ENCODE results near the gene ZNF736. TPM values are rescaled to one million over a fixed set of nuclear protein-coding genes. Genes with fewer than 3 reads are reported as not detected.
"Not testable (repeated sequence)": the region's sequence is repeated elsewhere in the genome, so short reads cannot be mapped to it uniquely, and the experiment has no call there.

Gene ZNF736
- total RNA-seq, 1 donor from 2014 or later, result 4.4 TPM

GRCh38 chr7:64320547-64321513 lies 7.1 kb downstream of the ZNF736 start:
- Mint-ChIP-seq H3K4me1 (ENCODE audit: low read depth, unreplicated experiment) (no peaks in the 10 kb centered on the region), H3K4me3 (ENCODE audit: unreplicated experiment) (no peak overlapping the region), H3K27ac (ENCODE audit: unreplicated experiment) (no peak overlapping the region), H3K9me3 (ENCODE audit: unreplicated experiment) (no peaks in the 10 kb centered on the region), H3K27me3 (ENCODE audit: low read depth, unreplicated experiment) (no peaks in the 10 kb centered on the region), H3K36me3 (ENCODE audit: low read depth, unreplicated experiment) (no peaks in the 10 kb centered on the region)
- DNase-seq (ENCODE audit: low read depth) (no peak), FAIRE-seq (no peak)
- Histone ChIP-seq H3K4me1 (ENCODE audit: insufficient read depth, low read length) (no peaks in the 10 kb centered on the region), H3K4me3 (ENCODE audit: insufficient read depth, low read depth, low read length) (no peak overlapping the region), H3K4me2 (ENCODE audit: low read length) (no peak overlapping the region), H3K36me3 (ENCODE audit: insufficient read depth, low read length) (no peaks in the 10 kb centered on the region), H3K9me3 (ENCODE audit: insufficient read depth, low read depth, low read length) (peaks cover 3% of the 10 kb centered on the region), H3K9ac (ENCODE audit: low read length) (no peak overlapping the region), H3K27ac (ENCODE audit: low read depth, low read length) (no peak overlapping the region), H3K27me3 (ENCODE audit: insufficient read depth, low read length) (no peaks in the 10 kb centered on the region), H4K20me1 (ENCODE audit: insufficient read depth, low read length) (no peaks in the 10 kb centered on the region), H2AFZ (ENCODE audit: low read depth, low read length) (no peak overlapping the region), H3K79me2 (ENCODE audit: insufficient read depth, low read length) (peaks cover 80% of the 10 kb centered on the region)
- TF ChIP-seq EZH2 (IDR thresholded peaks at IDR 0.05; ENCODE audit: insufficient read depth, low read length), result no peak
- TF ChIP-seq CTCF (IDR thresholded peaks at IDR 0.05; ENCODE audit: insufficient read depth, low read depth, low read length), result no peak

GRCh38 chr7:64324166-64324565 lies 10.4 kb downstream of the ZNF736 start:
- not testable (repeated sequence) for H3K27ac Mint-ChIP-seq (ENCODE audit: unreplicated experiment); H3K36me3 Mint-ChIP-seq (ENCODE audit: low read depth, unreplicated experiment); DNase-seq (ENCODE audit: low read depth); H3K9me3 Mint-ChIP-seq (ENCODE audit: unreplicated experiment); H3K4me1 Mint-ChIP-seq (ENCODE audit: low read depth, unreplicated experiment); H3K27me3 Mint-ChIP-seq (ENCODE audit: low read depth, unreplicated experiment); H3K9ac ChIP-seq (ENCODE audit: low read length); H2AFZ ChIP-seq (ENCODE audit: low read depth, low read length); H4K20me1 ChIP-seq (ENCODE audit: insufficient read depth, low read length); H3K4me2 ChIP-seq (ENCODE audit: low read length); H3K36me3 ChIP-seq (ENCODE audit: insufficient read depth, low read length); H3K27me3 ChIP-seq (ENCODE audit: insufficient read depth, low read length); H3K4me3 Mint-ChIP-seq (ENCODE audit: unreplicated experiment); H3K4me3 ChIP-seq (ENCODE audit: insufficient read depth, low read depth, low read length); H3K9me3 ChIP-seq (ENCODE audit: insufficient read depth, low read depth, low read length); H3K4me1 ChIP-seq (ENCODE audit: insufficient read depth, low read length); H3K27ac ChIP-seq (ENCODE audit: low read depth, low read length); FAIRE-seq
- peaks cover 73% of the 10 kb centered on the region for H3K79me2 ChIP-seq (ENCODE audit: insufficient read depth, low read length)

GRCh38 chr7:64348713-64349210 lies 35.0 kb downstream of the ZNF736 start:
- not testable (repeated sequence) for H3K27ac ChIP-seq (ENCODE audit: low read depth, low read length); H3K36me3 Mint-ChIP-seq (ENCODE audit: low read depth, unreplicated experiment); H3K4me1 ChIP-seq (ENCODE audit: insufficient read depth, low read length); H3K27me3 Mint-ChIP-seq (ENCODE audit: low read depth, unreplicated experiment); H3K79me2 ChIP-seq (ENCODE audit: insufficient read depth, low read length); H2AFZ ChIP-seq (ENCODE audit: low read depth, low read length); H3K4me3 ChIP-seq (ENCODE audit: insufficient read depth, low read depth, low read length); H3K9ac ChIP-seq (ENCODE audit: low read length); H3K27me3 ChIP-seq (ENCODE audit: insufficient read depth, low read length); DNase-seq (ENCODE audit: low read depth); H4K20me1 ChIP-seq (ENCODE audit: insufficient read depth, low read length); H3K27ac Mint-ChIP-seq (ENCODE audit: unreplicated experiment); H3K4me3 Mint-ChIP-seq (ENCODE audit: unreplicated experiment); H3K4me1 Mint-ChIP-seq (ENCODE audit: low read depth, unreplicated experiment); H3K4me2 ChIP-seq (ENCODE audit: low read length); H3K36me3 ChIP-seq (ENCODE audit: insufficient read depth, low read length); FAIRE-seq
- peaks cover 40% of the 10 kb centered on the region for H3K9me3 Mint-ChIP-seq (ENCODE audit: unreplicated experiment)
- peaks cover 51% of the 10 kb centered on the region for H3K9me3 ChIP-seq (ENCODE audit: insufficient read depth, low read depth, low read length)
